ENCODE measurements around the gene MEST. TPM values are rescaled to one million over a fixed set of nuclear protein-coding genes. Genes with fewer than 3 reads are reported as not detected.

The MEST gene
- total RNA-seq, 4 donors from 2014 or later: 2.5 to 4.7 (median 3.7) TPM

GRCh38 chr7:130493275-130493873, 1.5 kb downstream of the MEST start:
- 40 to 57% methylated on average over 4 to 12 of the region's 13 CpGs for WGBS, 2 donors (ENCODE audit: low coverage in 1 of 2)
- H3K4me1 ChIP-seq: peaks cover 0 to 28% (median 5%) of the 10 kb centered on the region in 3 donors
- H3K27me3 ChIP-seq: peaks cover 55% of the 10 kb centered on the region
- peaks cover 0 to 6% of the 10 kb centered on the region in 2 donors for H3K36me3 ChIP-seq
- no peak for ATAC-seq
- TF ChIP-seq CTCF (IDR thresholded peaks at IDR 0.05) (no peak), POLR2AphosphoS5 (IDR thresholded peaks at IDR 0.05) (no peak), EP300 (IDR thresholded peaks at IDR 0.05) (no peak), POLR2A (IDR thresholded peaks at IDR 0.05) (no peak)
- H3K27ac ChIP-seq: no peak overlapping the region
- no peaks in the 10 kb centered on the region for H3K9me3 ChIP-seq
- peak overlapping the region in 1 of 2 donors; percentile 50 for H3K4me3 ChIP-seq

- ATAC-seq: no peak
- no peak overlapping the region for H3K27ac ChIP-seq
- peaks cover 0 to 6% of the 10 kb centered on the region in 2 donors for H3K36me3 ChIP-seq
- H3K27me3 ChIP-seq: peaks cover 46% of the 10 kb centered on the region
- H3K9me3 ChIP-seq: no peaks in the 10 kb centered on the region
- 39 to 50% methylated on average over 1 to 2 of the region's 2 CpGs for WGBS, 2 donors (ENCODE audit: low coverage in 1 of 2)
- no peak for TF ChIP-seq POLR2A (IDR thresholded peaks at IDR 0.05)
- no peak for TF ChIP-seq EP300 (IDR thresholded peaks at IDR 0.05)
- no peak for TF ChIP-seq CTCF (IDR thresholded peaks at IDR 0.05)
- no peak for TF ChIP-seq POLR2AphosphoS5 (IDR thresholded peaks at IDR 0.05)
- peaks cover 0 to 28% (median 5%) of the 10 kb centered on the region in 3 donors for H3K4me1 ChIP-seq
- no peak overlapping the region for H3K4me3 ChIP-seq
Measured at GRCh38 chr7:130494431-130494858, 2.6 kb downstream of the MEST start.

DNA sequence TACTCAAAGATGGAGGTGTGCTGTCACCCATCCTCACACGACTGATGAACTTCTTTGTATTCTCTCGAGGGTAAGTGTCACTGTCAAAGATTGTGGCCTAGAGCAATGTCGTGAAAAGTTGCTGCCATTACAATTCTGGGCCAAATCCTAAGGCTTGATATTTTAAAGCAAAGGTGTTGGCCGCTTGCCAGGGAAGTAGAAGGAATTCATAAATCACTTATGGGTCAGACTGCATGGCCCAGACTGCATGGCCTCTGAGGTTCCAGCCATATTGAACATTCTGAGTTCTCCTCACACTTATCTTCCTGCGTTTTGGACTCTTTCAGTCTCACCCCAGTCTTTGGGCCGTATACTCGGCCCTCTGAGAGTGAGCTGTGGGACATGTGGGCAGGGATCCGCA, 8.6 kb downstream of the MEST start:
- Histone ChIP-seq H3K4me1 (no peaks in the 10 kb centered on the region), H3K27me3 (no peaks in the 10 kb centered on the region), H3K27ac (no peak overlapping the region), H3K36me3 (peaks cover 0 to 37% of the 10 kb centered on the region in 2 donors), H3K4me3 (no peak overlapping the region), H3K9me3 (no peaks in the 10 kb centered on the region)
- TF ChIP-seq POLR2A (IDR thresholded peaks at IDR 0.05) (no peak), POLR2AphosphoS5 (IDR thresholded peaks at IDR 0.05) (no peak), EP300 (IDR thresholded peaks at IDR 0.05) (no peak), CTCF (IDR thresholded peaks at IDR 0.05) (no peak)
- no peak for ATAC-seq
- 76 to 80% methylated on average over 5 to 6 of the region's 8 CpGs for WGBS, 2 donors (ENCODE audit: low coverage in 1 of 2)

GRCh38 chr7:130500910-130501309, 9.0 kb downstream of the MEST start:
- no peak for ATAC-seq
- Histone ChIP-seq H3K36me3 (peaks cover 0 to 37% of the 10 kb centered on the region in 2 donors), H3K4me1 (no peaks in the 10 kb centered on the region), H3K9me3 (no peaks in the 10 kb centered on the region), H3K27me3 (no peaks in the 10 kb centered on the region), H3K4me3 (no peak overlapping the region), H3K27ac (no peak overlapping the region)
- WGBS, 2 donors (ENCODE audit: low coverage in 1 of 2): 100% methylated on average over 1 of the region's 2 CpGs
- no peak for TF ChIP-seq CTCF (IDR thresholded peaks at IDR 0.05)
- TF ChIP-seq POLR2AphosphoS5 (IDR thresholded peaks at IDR 0.05): no peak
- TF ChIP-seq EP300 (IDR thresholded peaks at IDR 0.05): no peak
- no peak for TF ChIP-seq POLR2A (IDR thresholded peaks at IDR 0.05)

DNA sequence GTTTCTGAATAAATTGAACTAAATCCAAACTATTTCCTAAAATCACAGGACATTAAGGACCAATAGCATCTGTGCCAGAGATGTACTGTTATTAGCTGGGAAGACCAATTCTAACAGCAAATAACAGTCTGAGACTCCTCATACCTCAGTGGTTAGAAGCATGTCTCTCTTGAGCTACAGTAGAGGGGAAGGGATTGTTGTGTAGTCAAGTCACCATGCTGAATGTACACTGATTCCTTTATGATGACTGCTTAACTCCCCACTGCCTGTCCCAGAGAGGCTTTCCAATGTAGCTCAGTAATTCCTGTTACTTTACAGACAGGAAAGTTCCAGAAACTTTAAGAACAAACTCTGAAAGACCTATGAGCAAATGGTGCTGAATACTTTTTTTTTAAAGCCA, 13.9 kb downstream of the MEST start:
- no peak overlapping the region for H3K27ac ChIP-seq
- H3K4me3 ChIP-seq: no peak overlapping the region
- H3K27me3 ChIP-seq: no peaks in the 10 kb centered on the region
- ATAC-seq: no peak
- no peaks in the 10 kb centered on the region for H3K9me3 ChIP-seq
- H3K4me1 ChIP-seq: no peaks in the 10 kb centered on the region
- TF ChIP-seq EP300 (IDR thresholded peaks at IDR 0.05): no peak
- no peak for TF ChIP-seq CTCF (IDR thresholded peaks at IDR 0.05)
- no peak for TF ChIP-seq POLR2A (IDR thresholded peaks at IDR 0.05)
- TF ChIP-seq POLR2AphosphoS5 (IDR thresholded peaks at IDR 0.05): no peak
- H3K36me3 ChIP-seq: peaks cover 0 to 61% of the 10 kb centered on the region in 2 donors
